HEK293 (cell line): ENCODE measurements around the gene ICAM2.

Experiments used
- KLF16 ChIP-seq: fragments of 450-650 bp; formaldehyde crosslinking; IDR thresholded peaks from 2 replicates; pipeline ENCODE4 v1.5.1; 2017; ENCODE audit warnings: missing biosample characterization, missing genetic modification characterization
- WT1 ChIP-seq: fragments of 450-650 bp; formaldehyde crosslinking; IDR thresholded peaks from 2 replicates; pipeline ENCODE4 v1.5.1; 2016; ENCODE audit warnings: missing biosample characterization, missing genetic modification characterization
- ZNF221 ChIP-seq: fragments of 450-650 bp; formaldehyde crosslinking; IDR thresholded peaks from 2 replicates; pipeline ENCODE4 v1.5.1; 2017; ENCODE audit warnings: missing biosample characterization, missing genetic modification characterization, borderline replicate concordance
- TF ChIP-seq, protein P1 (sequence below): fragments of 450-650 bp; formaldehyde crosslinking; IDR thresholded peaks from 2 replicates; pipeline ENCODE4 v1.5.1; 2016; ENCODE audit warnings: missing biosample characterization, missing genetic modification characterization
- TF ChIP-seq, protein P2 (sequence below): fragments of 450-650 bp; formaldehyde crosslinking; IDR thresholded peaks from 2 replicates; pipeline ENCODE4 v1.5.1; 2016; ENCODE audit warnings: missing biosample characterization, missing genetic modification characterization
- TF ChIP-seq, protein P3 (sequence below): fragments of 450-650 bp; formaldehyde crosslinking; IDR thresholded peaks from 2 replicates; pipeline ENCODE4 v1.5.1; 2016; ENCODE audit warnings: missing biosample characterization, missing genetic modification characterization
- TF ChIP-seq, protein P4 (sequence below): fragments of 450-650 bp; formaldehyde crosslinking; IDR thresholded peaks from 2 replicates; pipeline ENCODE4 v1.5.1; 2016; ENCODE audit warnings: missing biosample characterization, missing genetic modification characterization
- TF ChIP-seq, protein P5 (sequence below): fragments of 450-650 bp; formaldehyde crosslinking; IDR thresholded peaks from 2 replicates; pipeline ENCODE4 v1.5.1; 2016; ENCODE audit warnings: missing biosample characterization, missing genetic modification characterization

DNA sequence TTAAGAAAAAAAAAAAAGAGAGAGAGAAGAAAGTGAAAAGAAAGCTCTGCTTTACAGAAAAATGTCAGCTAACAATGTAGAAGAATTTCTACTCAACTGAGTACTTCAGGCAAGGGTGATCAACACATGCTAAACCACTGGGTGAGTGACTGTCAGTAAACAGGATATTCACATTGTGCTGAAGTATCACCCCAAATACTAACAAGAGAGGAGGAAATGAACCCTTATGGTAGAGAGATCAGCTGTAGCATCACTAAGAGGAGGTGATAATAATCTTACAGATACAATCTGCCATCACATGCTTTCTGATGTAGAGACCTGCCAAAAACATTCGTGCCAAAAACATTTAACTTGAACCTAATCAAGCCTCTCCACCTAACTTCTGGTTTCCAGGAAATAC is 30.7 kb upstream of the ICAM2 start:
- TF ChIP-seq, protein P1, sequence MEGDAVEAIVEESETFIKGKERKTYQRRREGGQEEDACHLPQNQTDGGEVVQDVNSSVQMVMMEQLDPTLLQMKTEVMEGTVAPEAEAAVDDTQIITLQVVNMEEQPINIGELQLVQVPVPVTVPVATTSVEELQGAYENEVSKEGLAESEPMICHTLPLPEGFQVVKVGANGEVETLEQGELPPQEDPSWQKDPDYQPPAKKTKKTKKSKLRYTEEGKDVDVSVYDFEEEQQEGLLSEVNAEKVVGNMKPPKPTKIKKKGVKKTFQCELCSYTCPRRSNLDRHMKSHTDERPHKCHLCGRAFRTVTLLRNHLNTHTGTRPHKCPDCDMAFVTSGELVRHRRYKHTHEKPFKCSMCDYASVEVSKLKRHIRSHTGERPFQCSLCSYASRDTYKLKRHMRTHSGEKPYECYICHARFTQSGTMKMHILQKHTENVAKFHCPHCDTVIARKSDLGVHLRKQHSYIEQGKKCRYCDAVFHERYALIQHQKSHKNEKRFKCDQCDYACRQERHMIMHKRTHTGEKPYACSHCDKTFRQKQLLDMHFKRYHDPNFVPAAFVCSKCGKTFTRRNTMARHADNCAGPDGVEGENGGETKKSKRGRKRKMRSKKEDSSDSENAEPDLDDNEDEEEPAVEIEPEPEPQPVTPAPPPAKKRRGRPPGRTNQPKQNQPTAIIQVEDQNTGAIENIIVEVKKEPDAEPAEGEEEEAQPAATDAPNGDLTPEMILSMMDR (tag by site-specific recombination): no peak
- TF ChIP-seq ZNF221 (tag by site-specific recombination) (no peak), KLF16 (tag by site-specific recombination) (no peak), WT1 (tag by site-specific recombination) (no peak)
- TF ChIP-seq, protein P2, sequence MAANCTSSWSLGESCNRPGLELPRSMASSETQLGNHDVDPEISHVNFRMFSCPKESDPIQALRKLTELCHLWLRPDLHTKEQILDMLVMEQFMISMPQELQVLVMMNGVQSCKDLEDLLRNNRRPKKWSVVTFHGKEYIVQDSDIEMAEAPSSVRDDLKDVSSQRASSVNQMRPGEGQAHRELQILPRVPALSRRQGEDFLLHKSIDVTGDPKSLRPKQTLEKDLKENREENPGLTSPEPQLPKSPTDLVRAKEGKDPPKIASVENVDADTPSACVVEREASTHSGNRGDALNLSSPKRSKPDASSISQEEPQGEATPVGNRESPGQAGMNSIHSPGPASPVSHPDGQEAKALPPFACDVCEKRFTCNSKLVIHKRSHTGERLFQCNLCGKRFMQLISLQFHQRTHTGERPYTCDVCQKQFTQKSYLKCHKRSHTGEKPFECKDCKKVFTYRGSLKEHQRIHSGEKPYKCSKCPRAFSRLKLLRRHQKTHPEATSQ: no peak
- TF ChIP-seq, protein P3, sequence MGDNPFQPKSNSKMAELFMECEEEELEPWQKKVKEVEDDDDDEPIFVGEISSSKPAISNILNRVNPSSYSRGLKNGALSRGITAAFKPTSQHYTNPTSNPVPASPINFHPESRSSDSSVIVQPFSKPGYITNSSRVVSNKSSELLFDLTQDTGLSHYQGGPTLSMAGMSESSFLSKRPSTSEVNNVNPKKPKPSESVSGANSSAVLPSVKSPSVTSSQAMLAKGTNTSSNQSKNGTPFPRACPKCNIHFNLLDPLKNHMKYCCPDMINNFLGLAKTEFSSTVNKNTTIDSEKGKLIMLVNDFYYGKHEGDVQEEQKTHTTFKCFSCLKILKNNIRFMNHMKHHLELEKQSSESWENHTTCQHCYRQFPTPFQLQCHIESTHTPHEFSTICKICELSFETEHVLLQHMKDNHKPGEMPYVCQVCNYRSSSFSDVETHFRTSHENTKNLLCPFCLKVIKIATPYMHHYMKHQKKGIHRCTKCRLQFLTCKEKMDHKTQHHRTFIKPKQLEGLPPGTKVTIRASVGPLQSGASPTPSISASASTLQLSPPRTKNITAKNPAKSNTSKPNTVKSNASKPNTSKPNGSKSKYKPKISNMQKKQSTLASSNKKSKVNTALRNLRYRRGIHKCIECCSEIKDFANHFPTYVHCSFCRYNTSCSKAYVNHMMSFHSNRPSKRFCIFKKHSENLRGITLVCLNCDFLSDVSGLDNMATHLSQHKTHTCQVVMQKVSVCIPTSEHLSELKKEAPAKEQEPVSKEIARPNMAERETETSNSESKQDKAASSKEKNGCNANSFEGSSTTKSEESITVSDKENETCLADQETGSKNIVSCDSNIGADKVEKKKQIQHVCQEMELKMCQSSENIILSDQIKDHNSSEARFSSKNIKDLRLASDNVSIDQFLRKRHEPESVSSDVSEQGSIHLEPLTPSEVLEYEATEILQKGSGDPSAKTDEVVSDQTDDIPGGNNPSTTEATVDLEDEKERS (tag by site-specific recombination): no peak
- TF ChIP-seq, protein P4, sequence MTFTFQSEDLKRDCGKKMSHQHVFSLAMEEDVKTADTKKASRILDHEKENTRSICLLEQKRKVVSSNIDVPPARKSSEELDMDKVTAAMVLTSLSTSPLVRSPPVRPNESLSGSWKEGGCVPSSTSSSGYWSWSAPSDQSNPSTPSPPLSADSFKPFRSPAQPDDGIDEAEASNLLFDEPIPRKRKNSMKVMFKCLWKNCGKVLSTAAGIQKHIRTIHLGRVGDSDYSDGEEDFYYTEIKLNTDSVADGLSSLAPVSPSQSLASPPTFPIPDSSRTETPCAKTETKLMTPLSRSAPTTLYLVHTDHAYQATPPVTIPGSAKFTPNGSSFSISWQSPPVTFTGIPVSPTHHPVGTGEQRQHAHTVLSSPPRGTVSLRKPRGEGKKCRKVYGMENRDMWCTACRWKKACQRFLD: no peak
- TF ChIP-seq, protein P5, sequence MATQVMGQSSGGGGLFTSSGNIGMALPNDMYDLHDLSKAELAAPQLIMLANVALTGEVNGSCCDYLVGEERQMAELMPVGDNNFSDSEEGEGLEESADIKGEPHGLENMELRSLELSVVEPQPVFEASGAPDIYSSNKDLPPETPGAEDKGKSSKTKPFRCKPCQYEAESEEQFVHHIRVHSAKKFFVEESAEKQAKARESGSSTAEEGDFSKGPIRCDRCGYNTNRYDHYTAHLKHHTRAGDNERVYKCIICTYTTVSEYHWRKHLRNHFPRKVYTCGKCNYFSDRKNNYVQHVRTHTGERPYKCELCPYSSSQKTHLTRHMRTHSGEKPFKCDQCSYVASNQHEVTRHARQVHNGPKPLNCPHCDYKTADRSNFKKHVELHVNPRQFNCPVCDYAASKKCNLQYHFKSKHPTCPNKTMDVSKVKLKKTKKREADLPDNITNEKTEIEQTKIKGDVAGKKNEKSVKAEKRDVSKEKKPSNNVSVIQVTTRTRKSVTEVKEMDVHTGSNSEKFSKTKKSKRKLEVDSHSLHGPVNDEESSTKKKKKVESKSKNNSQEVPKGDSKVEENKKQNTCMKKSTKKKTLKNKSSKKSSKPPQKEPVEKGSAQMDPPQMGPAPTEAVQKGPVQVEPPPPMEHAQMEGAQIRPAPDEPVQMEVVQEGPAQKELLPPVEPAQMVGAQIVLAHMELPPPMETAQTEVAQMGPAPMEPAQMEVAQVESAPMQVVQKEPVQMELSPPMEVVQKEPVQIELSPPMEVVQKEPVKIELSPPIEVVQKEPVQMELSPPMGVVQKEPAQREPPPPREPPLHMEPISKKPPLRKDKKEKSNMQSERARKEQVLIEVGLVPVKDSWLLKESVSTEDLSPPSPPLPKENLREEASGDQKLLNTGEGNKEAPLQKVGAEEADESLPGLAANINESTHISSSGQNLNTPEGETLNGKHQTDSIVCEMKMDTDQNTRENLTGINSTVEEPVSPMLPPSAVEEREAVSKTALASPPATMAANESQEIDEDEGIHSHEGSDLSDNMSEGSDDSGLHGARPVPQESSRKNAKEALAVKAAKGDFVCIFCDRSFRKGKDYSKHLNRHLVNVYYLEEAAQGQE (tag by site-specific recombination): no peak
